Muscle of arm (tissue), 12 donors: ENCODE data around the gene CHST6. TPM values are rescaled to one million over a fixed set of nuclear protein-coding genes. Genes with fewer than 3 reads are reported as not detected.
"Not testable (repeated sequence)": the region's sequence is repeated elsewhere in the genome, so short reads cannot be mapped to it uniquely, and the experiment has no call there.

Experiments
- DNase-seq: peaks from one replicate; pipeline ENCODE4 v3.0.0-alpha.2; 2013
- polyA plus RNA-seq, 12 donors: library from polyadenylated mRNA; unstranded; fragments of 120-200 nt; gene quantifications; one replicate each; pipeline ENCODE4 v1.2.1, GENCODE V29; 2013; ENCODE audit not compliant: insufficient read length in 12 of 12

CHST6 gene
- polyA plus RNA-seq, 12 donors, result 1.4 to 4.1 (median 2.3) TPM; not detected in 1

GRCh38 chr16:75477680-75478473, 17.4 kb downstream of the CHST6 start:
- no peak for DNase-seq

DNA sequence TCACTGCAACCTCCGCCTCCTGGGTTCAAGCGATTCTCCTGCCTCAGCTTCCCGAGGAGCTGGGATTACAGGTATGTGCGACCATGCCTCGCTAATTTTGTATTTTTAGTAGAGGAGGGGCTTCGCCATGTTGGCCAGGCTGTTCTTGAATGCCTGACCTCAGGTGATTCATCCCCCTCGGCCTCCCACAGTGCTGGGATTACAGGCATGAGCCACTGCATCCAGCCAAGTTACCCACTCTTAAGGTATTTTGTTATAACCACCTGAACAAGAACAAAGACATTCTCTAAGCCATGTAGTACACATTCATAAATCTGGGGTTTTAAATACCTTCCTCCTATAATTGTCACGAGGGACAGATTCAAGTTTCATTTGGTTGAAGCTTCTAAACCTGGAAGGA, 18.4 kb downstream of the CHST6 start:
- no peak for DNase-seq

- no peak for DNase-seq
Measured at GRCh38 chr16:75475420-75475847, 19.8 kb downstream of the CHST6 start.

DNA sequence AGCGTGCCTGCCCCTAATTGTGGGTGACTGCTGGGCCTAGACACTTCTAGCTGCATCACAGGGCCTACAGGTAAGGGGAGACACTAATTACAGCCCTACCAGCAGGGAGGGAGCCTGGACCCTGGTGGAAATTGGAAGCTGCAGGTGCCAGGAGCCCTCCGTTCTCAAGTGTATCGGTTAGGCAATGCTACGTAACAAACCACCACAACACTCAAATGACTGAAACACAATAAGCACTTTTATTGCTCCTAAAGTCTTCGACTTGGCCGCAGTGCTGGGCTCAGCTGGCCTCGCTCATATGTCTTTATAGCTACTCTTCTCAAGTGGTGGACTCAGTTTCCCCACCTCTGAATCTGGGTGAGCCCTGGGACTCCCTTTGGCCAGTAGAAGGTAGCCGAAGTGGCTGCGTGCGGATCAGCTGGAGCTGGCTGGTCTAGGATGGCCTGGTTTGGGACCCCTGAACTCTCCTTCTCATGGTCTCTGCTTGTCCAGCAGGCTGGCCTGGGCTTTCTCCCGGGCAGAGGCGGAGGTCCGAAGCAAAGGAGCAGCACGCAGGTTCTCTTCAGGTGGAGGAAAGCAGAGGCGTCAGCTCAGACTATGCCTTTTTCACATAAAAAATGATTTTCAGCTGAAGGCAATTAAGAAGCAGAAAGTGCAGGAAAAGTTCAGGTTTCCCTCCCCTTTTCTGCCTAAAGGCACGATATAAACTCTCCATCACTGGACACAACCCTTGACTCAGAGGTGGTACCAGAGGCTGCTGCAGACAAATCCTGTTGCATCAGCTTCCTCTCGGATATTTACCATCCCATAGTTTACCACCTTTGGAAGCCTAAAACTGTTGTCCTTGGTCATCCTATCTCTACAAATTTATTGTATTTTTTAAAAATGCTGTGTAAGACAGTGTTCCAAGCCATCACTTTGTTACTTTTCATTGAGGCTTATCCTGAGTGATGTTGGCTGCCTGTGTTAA, 22.0 kb downstream of the CHST6 start:
- no peak for DNase-seq

DNA sequence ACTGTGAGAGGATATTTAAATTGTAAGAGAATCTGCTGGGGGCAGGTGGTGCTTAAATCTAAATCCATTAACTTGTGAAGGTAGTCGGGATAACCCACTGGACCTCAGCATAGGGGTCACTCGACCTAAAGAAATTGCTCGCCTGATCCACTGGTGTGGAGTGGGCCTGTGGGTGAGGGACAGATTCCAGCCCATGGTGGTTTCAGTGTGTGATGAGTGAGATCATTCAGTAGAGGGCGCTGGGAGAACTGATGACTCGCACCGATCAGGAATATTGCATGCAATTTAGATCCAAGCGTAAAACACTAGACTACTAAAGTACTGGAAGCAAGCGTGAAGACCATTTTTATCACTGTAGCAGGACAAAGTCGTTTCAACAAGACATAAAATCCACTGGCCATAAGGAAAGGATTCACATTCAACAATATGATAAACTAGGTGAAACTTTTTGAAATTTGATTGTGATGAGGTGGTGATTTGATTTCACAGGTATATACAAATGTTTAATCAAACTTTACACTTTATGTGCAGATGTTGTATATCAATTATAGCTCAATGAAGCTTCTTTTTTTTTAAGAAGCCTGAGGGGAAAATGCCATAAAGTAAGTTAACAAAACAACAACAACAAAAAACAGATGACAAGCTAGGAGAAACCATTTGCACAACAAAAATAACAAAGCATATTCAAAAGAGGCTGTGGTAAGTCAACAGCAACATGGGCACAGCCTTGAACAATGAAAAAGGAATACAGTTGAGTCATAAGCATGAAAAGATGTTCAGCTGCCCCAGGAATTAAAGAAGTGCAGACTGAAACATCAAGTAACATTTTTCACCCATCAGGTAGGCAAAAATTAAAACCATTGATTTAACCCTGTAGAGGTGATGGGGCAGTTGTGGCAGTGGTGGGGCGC, 23.3 kb downstream of the CHST6 start:
- peak; percentile 75 for DNase-seq

DNA sequence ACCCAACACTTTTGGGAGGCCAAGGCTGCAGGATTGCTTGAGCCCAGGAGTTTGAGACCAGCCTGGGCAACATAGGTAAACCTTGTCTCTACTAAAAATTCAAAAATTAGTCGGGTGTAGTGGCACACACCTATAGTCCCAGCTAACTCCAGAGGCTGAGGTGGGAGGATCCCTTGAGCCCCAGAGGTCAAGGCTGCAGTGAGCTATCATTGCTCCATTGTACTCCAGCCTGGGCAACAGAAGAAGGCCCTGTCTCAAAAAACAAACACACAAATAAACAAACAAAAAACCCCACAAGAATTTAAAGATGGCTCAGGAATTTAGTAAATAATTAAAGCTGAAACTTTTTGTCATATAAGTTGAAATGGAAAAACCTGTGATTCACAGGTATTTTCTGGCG, 28.5 kb downstream of the CHST6 start:
- DNase-seq, result no peak

GRCh38 chr16:75464122-75464918, 30.9 kb downstream of the CHST6 start, which contains the start of gene TMEM170A:
Gene TMEM170A, minus strand, starts transcription at chr16:75464689. Its CDS starts 89 bp downstream, at chr16:75464600.
- DNase-seq, result peak; percentile 100

DNA sequence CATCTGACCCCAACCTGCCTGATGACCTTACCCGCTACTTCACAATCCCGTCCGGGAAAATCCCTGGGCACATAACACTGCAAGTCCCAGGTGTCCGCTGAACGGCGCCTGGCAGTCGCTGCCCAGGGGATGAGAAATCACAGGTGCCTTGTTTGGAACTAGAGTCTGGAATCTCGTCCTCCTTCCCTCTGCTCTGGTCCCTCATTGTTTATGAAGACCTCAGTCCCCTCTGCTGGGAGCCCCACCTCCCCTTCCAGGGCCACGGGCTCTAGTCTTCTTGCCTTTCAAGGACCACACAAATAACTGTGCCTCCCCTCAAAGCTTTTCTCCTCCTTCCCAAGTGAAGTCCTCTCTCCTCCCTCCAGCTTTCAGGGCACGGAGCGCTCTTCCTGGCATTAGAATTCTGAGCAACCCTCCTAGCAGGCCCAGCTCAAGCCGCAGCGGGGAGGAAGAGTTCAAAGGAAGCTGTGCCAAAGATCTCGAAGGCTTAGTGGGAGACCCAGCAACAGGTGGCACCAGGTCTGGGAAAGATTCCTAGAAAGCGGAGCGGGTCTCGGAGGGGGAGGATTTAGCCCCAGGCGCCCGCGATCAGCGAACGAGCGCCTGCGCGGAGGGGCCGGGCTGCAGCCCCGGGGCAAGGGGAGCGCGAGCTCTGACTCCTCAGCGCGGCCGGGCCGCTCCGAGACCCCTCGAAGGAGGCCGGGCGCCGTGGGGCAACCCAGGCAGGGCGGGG, 31.7 kb downstream of the CHST6 start:
- peak; percentile 56 for DNase-seq

DNA sequence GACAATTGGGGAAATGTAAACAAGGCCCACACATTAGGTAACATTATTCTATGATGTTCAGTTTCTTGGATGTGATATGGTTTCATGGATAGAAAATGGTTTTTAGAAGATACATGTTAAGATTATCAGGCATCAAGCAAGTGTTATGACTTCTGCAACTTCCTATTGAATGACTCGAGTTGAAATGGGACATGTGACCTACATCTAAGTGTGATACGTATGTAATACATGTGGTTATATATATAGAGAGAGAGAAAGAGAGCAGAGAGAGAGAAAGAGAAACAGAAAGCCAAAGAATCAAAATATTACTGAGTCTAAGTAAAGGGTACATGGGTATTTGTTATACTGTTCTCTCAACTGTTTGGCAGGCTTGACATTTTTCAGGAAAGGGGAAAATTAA, 32.4 kb downstream of the CHST6 start:
- DNase-seq, result no peak

- no peak for DNase-seq
Measured at GRCh38 chr16:75461575-75461974, 33.7 kb downstream of the CHST6 start.

DNA sequence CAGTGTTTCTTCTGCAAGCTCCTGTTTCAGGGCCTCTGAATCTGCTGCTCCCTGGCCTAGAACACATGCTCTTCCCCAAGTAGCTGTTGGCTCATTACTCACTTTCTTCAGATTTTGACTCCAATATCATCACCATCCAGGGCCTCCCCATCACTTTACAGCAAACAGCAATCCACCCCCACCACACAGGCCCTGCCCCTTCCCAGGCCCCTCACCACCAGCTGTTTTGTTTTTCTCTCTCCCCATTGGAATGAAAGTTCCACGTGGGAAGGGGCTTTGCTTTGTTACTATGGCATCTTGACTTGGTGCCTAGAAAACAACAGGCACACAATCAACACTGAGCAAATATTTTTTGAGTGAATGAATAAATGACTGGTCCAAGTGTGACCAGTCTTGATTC, 34.8 kb downstream of the CHST6 start:
- DNase-seq, result peak; percentile 69

DNA sequence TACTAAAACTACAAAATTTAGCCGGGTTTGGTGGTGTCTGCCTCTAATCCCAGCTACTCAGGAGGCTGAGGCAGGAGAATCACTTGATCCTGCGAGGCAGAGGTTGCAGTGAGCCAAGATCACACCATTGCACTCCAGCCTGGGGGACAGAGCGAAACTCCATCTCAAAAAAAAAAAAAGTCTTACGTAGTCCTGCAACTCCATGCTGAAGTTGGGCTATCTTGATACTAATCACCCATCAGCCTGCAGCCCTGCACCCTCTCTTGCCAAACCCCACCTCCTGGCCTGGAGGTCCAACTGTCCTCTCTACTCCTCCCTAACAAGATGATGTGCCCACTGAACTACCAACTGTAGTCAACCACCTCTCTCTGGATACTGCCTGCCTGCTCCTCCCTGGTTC, 35.5 kb downstream of the CHST6 start:
- no peak for DNase-seq

DNA sequence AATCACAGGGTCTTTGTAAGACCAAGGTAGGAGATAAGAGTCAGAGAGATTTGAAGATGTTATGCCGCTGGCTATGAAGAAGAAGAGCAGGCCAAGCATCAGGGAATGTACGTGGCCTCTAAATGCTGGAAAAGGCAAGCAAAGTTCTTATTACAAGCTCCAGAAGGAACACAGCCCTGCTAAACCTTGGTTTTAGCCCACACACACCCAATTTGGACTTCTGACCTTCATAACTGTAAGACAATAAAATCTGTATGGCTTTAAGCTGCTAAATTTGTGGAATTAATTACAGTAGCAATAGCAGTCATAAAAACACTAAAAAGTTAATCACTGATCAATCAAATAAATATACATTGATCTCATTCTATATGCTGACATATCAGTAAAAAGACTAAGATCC, 36.8 kb downstream of the CHST6 start:
- DNase-seq, result no peak

GRCh38 chr16:75458029-75458428, 37.2 kb downstream of the CHST6 start:
- DNase-seq, result no peak

GRCh38 chr16:75457485-75458021, 37.7 kb downstream of the CHST6 start:
- DNase-seq, result no peak

DNA sequence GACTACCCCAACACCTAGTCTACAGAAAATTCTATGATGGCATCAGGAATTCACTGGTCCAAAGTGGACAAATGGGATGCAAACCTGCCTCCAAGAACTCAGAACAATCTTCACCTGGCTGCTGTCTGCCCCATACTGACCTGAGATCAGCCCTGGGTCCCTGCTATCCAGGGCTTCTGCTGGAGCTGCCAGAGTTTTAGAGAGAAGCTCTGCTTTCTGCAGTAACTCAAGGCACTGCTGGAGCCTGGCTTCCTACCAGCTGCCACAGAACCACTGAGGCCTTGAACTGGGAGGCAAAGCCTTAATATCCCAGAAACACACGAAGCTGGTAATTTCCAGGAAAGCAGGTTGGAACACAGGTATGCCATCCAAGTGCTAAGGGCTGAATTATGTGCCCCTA, 38.3 kb downstream of the CHST6 start:
- DNase-seq, result no peak

DNA sequence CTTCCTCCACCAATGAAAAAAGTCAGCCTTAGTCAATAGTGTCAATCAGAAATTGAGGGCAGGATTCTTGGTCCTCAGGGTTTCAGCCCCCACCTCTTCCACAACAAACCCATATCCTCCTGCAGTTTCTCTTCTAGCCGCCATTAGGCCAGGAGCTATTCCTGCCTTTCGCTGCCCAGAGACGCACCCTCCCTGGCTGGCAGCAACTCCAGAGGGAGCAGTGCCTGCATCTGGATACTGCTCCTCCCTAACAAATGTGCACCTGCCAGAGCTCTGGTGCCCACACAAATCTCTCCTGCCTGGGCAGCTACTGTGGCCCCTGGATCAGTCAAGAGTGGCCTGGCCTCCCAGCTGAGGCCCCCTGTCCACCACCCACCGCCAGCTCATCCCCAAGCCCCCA, 38.8 kb downstream of the CHST6 start:
- DNase-seq, result not testable (repeated sequence)

GRCh38 chr16:75455677-75456076, 39.6 kb downstream of the CHST6 start:
- DNase-seq, result no peak

DNA sequence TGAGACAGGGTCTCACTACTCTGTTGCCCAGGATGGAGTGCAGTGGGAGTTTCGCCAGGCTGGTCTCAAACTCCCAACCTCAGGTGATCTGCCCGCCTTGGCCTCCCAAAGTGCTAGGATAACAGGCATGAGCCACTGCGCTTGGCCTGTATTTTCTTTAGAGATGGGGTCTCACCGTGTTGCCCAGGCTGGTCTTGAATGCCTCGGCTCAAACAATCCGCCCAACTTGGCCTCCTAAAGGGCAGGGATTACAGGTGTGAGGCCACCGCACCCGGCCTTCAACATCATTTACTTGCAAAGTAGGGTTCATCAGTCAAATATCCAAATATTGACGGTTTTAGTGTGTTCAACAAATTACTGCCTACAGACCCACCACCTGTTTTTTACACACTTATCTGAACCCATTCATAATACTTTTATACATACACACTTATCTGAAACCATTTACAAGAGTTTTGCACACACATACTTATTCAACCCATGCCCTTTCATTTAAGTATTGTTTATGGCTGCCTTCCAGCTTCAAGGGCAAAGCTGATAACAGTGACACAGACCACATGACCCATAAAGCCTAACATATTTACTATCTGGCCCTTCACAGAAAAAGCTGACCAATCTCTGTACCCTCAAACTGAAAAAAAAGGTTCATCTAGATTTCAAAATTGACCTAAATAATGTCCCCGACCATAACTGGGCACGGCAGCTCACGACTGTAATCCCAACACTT, 42.6 kb downstream of the CHST6 start:
- DNase-seq, result no peak
